Activated T-cell treated with anti-CD3 and anti-CD28 coated beads, Interleukin-2, amount 50 U/mL, for 1 hour (primary cell): ENCODE data around the gene ITGBL1.
"Not testable (repeated sequence)": the region's sequence is repeated elsewhere in the genome, so short reads cannot be mapped to it uniquely, and the experiment has no call there.

Source experiments
- DNase-seq: peaks from one replicate; pipeline ENCODE4 v3.0.0-alpha.2; 2020

ITGBL1 gene

DNA sequence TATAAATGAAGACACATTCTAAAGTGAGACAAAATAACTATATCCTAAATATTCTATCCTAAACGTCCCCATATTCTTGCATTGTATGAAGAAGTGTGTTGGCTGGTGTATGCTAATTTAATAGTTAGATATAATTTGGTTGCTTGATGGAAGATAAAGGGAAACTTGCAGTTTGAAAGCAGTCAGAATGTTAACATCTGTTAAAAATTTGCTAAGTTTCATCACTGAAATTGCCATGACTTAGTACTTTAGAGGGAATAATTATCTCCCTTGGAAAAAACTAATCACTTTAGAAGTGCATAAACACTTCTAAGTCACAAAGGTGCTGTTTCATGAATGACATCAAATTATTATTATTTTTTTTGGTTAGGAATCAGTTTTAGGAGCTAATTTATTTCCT is 61.6 kb downstream of the ITGBL1 start:
- no peak for DNase-seq

DNA sequence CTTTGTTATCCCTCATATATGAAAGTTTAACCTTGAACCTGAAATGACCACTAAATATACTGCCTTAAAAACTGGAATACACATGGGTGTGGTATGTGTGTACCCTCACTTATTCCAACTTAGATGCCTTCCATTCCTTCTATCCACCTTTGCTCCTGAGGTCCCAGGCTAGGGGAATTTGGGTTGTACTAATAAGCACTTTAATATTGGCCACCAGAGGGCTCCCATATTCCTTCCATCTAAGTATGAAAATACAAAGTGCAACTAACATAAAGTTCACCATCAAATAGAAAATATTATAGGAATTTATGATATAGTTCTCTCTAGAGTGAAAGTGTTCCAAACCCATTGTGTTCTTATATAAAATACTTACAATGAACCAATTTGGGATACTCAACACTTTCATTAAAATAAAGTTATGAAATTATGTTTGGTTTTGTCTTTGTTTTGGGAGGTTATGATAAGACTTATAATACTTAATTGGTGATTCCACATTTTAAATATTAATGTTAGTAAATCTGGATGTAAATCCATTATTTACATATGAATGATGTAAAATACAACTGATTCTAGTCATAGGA is 62.3 kb downstream of the ITGBL1 start:
- no peak for DNase-seq

- no peak for DNase-seq
These were observed 63.0 kb downstream of the ITGBL1 start for GRCh38 chr13:101515504-101515903.

DNA sequence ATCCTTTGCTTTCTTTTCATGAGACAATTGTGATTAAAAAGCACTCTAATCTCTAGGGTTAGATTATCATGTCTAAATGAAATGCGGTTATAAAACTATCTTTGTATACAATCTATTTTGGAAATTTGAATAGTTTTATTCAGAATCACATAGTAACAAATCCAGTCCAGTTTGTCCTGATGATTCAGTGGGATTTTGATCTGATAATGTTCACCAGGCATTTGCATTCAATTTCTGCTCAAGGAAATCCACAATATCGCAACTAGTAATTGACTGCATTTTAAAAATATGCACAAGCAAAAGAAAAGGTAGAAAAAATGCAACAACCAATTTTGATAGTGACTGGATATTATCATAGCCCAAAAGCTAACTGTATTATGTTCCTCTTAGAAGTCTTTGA is 63.8 kb downstream of the ITGBL1 start:
- no peak for DNase-seq

GRCh38 chr13:101520672-101521071 is 68.2 kb downstream of the ITGBL1 start:
- no peak for DNase-seq

- no peak for DNase-seq
These were observed 68.9 kb downstream of the ITGBL1 start for GRCh38 chr13:101521371-101521770.

DNA sequence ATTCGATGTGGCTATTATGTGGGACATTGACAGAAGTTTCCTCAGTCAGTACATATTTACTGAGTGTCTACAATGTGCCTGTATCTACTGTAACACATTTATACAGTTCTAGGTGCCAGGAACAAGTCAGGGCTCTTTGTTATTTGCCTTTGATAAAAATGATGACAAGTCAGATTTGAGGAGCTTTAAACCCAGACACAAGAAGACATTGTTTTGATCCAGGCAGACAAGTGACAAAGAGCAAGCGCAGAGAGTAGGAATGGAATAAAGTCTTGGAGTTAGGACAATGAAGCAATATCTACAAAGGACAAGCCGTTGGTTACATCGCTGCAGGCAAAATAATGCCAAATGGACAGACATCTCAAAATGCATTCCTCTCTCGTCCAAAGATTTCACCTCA is 70.1 kb downstream of the ITGBL1 start:
- DNase-seq = no peak

DNA sequence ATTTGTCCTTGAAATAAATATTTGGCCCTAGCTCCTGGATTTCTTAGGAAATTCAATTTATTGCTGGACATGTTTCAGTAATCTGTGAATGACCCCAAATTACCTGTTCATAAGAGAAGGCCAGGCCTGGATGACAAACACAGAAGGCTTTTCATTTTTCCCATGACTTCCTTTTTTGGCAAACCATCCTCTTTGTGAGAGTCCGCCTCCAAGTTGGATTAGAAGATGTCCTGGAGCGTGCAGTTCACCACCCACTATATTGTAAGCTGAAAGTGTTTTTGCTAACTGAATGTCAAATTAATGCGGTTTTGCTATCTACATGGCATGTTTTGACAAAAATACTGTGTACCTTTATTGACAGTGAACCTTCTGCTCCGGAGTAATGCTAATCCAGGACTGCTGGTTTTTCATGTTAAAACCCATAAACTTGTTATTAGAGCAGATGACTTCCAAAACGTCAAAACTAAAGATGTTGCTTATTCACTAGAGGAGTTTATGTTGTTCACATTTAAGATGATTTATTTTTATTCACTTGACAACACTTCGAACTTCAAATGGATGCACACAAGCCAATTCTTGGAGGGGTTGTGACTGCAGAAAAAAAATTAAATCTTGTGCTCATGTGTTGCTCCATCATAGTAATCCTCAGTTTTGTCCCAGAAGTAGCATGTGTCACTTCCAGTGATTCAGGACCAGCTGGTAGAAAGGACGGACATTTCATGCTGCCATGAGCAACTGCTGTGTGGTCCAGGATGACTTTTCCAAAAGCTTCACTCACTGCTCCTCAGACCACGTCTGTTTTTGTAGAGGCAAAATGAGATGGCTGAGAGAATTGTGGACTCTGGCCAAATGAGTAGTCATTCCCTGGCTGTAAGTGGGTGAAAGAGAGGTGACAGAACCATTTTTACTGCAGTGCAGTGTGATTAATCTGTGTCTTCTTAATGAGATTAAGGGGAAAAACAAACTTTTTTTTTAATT is 71.0 kb downstream of the ITGBL1 start:
- DNase-seq = no peak

- DNase-seq = no peak
These were observed 74.7 kb downstream of the ITGBL1 start for GRCh38 chr13:101527130-101527529.

- DNase-seq = no peak
These were observed 76.9 kb downstream of the ITGBL1 start for GRCh38 chr13:101529422-101529821.

- DNase-seq = no peak
These were observed 77.8 kb downstream of the ITGBL1 start for GRCh38 chr13:101530293-101530692.

DNA sequence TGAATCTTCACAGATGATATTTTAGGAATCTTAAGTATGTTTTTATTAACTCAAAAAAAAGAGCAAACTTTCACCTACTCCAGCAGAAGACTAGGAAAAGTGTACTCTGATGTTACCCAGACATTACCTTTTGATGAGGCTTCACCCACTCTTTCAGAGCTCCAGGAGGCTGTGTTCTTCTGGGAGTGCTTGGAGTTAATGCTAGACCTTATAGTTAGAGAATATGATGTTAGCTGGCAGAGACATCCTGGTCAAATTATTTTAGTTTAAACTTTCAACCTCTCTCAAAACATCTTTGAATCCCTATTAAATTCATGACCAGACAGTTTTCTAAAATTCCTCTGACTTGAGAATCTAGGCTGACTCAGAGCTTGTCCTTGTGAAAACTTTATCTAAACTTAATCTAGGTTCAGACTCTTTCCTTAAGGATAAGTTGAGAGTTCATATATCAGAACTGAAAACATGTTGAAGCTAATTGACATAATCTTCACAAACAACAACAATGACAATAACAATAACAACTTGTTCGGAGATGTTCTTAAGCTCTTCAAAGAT is 82.8 kb downstream of the ITGBL1 start:
- DNase-seq = no peak

- DNase-seq = no peak
These were observed 83.6 kb downstream of the ITGBL1 start for GRCh38 chr13:101536079-101536478.

DNA sequence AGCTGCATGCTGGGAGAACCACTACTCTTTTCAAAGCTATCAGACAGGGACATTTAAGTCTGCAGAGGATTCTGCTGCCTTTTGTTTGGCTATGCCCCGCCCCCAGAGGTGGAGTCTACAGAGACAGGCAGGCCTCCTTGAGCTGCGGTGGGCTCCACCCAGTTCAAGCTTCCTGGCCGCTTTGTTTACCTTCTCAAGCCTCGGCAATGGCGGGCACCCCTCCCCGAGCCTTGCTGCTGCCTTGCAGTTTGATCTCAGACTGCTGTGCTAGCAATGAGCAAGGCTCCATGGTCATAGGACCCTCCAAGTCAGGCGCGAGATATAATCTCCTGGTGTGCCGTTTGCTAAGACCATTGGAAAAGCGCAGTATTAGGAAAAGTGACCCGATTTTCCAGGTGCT is 92.1 kb downstream of the ITGBL1 start:
- DNase-seq = not testable (repeated sequence)

DNA sequence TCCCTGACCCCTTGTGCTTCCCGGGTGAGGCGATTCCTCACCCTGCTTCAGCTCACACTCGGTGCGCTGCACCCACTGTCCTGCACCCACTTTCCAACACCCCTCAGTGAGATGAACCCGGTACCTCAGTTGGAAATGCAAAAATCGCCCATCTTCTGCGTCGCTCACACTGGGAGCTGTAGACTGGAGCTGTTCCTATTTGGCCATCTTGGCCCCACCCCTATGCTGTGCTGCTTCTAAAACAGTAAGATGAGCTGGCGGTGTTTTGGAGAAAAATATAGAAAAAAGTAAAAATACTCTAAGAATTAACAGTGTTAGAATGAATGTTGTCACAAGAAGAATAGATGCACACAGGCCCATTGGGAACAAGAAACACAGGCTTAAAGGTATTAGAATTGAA is 92.5 kb downstream of the ITGBL1 start:
- no peak for DNase-seq

GRCh38 chr13:101545521-101545920 is 93.0 kb downstream of the ITGBL1 start:
- DNase-seq = no peak

- no peak for DNase-seq
These were observed 99.8 kb downstream of the ITGBL1 start for GRCh38 chr13:101552286-101552685.

DNA sequence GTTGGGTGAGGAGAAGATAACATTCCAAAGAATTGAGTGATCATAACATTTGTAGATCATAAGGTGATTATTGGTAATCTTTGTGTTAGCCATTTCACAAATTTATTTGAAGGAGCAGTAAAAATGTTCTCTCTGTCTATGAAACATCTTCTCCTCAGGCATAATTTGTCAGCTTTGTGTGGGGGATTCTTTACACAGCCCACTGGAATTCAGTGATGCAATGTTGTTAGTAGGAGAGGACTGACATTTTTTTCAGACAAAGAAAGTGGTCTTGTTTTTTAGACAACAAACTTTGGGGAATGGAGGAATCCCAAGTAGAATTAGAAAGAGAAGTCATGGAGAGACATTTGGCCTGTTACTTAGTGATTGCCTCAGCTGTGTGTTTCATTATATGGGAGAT is 100.3 kb downstream of the ITGBL1 start:
- no peak for DNase-seq

DNA sequence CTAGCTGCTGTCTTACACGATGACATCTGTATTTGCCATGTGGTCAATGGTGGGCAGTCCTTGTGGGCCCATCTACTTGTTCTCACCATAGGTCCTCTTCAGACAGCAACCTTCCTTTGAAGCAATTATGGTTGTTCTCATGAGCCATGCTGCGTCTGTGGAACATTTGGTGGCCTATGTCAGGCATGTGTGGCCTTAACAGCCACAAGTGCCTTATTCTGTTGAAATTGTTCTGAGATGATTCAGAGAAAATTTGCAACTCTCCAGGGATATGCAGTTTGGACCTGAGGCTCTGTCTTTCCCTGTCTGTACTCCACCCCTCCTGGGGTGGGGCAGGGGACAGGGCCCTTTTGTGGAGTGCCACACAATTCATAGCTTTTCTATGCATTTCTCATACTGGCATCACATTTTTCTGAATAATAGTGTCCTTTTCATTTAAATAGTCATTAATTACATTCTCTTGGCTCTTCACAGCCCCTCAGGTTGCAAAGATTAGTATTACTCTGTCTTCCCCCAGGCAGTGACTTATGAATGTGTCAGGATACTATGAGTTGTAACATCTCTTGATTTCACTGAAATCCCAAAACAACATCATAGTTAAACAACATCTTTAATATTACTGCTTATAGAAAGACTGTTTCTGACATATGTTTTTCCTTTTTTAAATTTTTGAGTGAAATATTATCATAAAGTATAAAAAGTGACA is 102.1 kb downstream of the ITGBL1 start:
- no peak for DNase-seq

DNA sequence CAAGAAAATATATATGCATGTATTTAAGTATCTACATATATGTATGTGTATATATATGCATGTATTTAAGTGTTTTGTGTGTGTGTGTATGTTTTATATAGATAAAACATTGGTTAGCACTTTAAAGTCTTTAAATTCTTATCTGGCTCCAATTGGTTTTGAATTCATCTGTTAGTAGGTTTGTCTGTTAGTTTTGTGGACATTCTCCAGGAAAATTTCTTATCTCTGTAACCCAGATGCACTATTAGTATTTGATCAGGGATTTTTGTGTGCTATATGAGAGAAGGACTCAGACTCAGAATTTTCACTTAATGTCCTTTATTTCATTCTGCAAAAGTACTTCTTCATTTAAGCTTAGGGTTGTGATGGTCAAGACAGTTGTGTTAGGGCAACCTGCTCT is 103.1 kb downstream of the ITGBL1 start:
- DNase-seq = no peak

- DNase-seq = no peak
These were observed 104.2 kb downstream of the ITGBL1 start for GRCh38 chr13:101556676-101557123.

GRCh38 chr13:101565317-101565716 is 112.8 kb downstream of the ITGBL1 start:
- DNase-seq = no peak

GRCh38 chr13:101567841-101568240 is 115.4 kb downstream of the ITGBL1 start:
- DNase-seq = no peak
